Measurements from ENCODE around the gene PIGU. TPM values are rescaled to one million over a fixed set of nuclear protein-coding genes. Genes with fewer than 3 reads are reported as not detected.

Gene PIGU
- total and polyA plus RNA-seq, 9 of the 15 experiments (the other 6 are each of a cell fraction or from before 2014, with no cell fraction given), result 6.5 to 100 (median 28.1) TPM

DNA sequence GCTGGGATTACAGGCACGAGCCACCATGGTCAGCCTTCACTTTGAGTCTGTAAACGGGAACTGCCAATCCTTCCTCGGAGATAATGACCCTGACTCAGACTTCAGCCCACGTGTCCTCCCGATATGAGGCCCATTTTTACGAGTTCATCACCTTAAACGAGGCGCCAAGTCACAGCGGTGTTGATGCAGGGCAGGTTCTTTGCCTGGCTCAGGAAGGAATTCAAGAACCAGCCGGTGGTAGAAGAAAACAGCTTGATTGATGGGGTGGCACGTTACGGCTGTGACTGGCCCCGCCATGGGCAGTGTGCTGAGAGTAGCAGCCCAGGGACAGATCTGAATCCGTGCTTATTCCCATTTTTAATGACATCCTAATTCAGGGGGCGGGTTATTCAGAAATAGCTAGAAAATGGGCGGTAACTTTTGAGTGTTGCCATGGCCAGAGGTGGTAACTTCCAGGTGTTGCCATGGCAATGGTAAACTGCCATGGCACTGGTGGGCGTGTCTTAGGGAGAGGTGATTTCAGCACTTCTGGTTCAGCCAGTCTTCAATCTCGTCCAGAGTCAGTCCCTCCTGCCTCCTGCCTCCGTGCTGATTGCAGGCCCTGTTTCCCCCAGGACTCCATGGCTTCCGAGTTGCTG lies 127.5 kb downstream of the PIGU start (continued):
- TF ChIP-seq, protein P1, sequence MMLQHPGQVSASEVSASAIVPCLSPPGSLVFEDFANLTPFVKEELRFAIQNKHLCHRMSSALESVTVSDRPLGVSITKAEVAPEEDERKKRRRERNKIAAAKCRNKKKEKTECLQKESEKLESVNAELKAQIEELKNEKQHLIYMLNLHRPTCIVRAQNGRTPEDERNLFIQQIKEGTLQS (IDR thresholded peaks at IDR 0.05), result peak; percentile 54
- TF ChIP-seq, protein P1 (CRISPR knock-in tag; conservative IDR thresholded peaks at IDR 0.05), result 0 out of 2 replicates have a peak, but pooled peaks have one; percentile 42
- TF ChIP-seq NFE2 (IDR thresholded peaks at IDR 0.05; ENCODE audit: low read depth) (peak; percentile 51; the same call in 1 of the 2 replicates), CAMTA2 (CRISPR knock-in tag; conservative IDR thresholded peaks at IDR 0.05) (no peak), TAF15 (IDR thresholded peaks at IDR 0.05; ENCODE audit: low read depth, low read length) (no peak), ZC3H8 (IDR thresholded peaks at IDR 0.05) (no peak), ZNF431 (CRISPR knock-in tag; IDR thresholded peaks at IDR 0.05) (no peak), HMG20A (CRISPR knock-in tag; conservative IDR thresholded peaks at IDR 0.05) (no peak), ZNF212 (CRISPR knock-in tag; IDR thresholded peaks at IDR 0.05) (no peak), DDX20 (tag; IDR thresholded peaks at IDR 0.05; ENCODE audit: low read depth) (no peak), THRAP3 (IDR thresholded peaks at IDR 0.05; ENCODE audit: borderline replicate concordance) (no peak), EWSR1 (IDR thresholded peaks at IDR 0.05; ENCODE audit: borderline replicate concordance, low read depth, partially characterized antibody) (no peak), SIX5 (IDR thresholded peaks at IDR 0.05; ENCODE audit: borderline replicate concordance in 1 of 2, insufficient read depth in 1 of 2, low read depth in 1 of 2, low read length in 2 of 2) (no peak), ARHGAP35 (IDR thresholded peaks at IDR 0.05; ENCODE audit: partially characterized antibody) (no peak), NR2C2 (CRISPR knock-in tag; IDR thresholded peaks at IDR 0.05) (no peak), NR2C2 (tag; IDR thresholded peaks at IDR 0.05) (peak; percentile 33; the same call in 1 of the 2 replicates), JUND (IDR thresholded peaks at IDR 0.05; ENCODE audit: borderline replicate concordance, low read depth, low read length) (peak; percentile 74; the same call in 1 of the 2 replicates), JUND (tag; IDR thresholded peaks at IDR 0.05; ENCODE audit: borderline replicate concordance, low read depth, low read length) (peak; percentile 66; the same call in 1 of the 3 replicates), NCOR1 (IDR thresholded peaks at IDR 0.05) (no peak), NBN (IDR thresholded peaks at IDR 0.05; ENCODE audit: low read depth) (no peak), CHD1 (IDR thresholded peaks at IDR 0.05; ENCODE audit: low read length) (no peak), CEBPG (CRISPR knock-in tag; IDR thresholded peaks at IDR 0.05) (no peak), CEBPG (tag; conservative IDR thresholded peaks at IDR 0.05 in 1 of 2, IDR thresholded peaks at IDR 0.05 in 1 of 2) (no peak), ZKSCAN3 (CRISPR knock-in tag; IDR thresholded peaks at IDR 0.05) (no peak), KAT8 (IDR thresholded peaks at IDR 0.05; ENCODE audit: low read depth) (no peak), ZNF77 (CRISPR knock-in tag; IDR thresholded peaks at IDR 0.05) (no peak), ZNF561 (CRISPR knock-in tag; conservative IDR thresholded peaks at IDR 0.05) (no peak)
- TF ChIP-seq, protein P2, sequence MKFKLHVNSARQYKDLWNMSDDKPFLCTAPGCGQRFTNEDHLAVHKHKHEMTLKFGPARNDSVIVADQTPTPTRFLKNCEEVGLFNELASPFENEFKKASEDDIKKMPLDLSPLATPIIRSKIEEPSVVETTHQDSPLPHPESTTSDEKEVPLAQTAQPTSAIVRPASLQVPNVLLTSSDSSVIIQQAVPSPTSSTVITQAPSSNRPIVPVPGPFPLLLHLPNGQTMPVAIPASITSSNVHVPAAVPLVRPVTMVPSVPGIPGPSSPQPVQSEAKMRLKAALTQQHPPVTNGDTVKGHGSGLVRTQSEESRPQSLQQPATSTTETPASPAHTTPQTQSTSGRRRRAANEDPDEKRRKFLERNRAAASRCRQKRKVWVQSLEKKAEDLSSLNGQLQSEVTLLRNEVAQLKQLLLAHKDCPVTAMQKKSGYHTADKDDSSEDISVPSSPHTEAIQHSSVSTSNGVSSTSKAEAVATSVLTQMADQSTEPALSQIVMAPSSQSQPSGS (CRISPR knock-in tag; IDR thresholded peaks at IDR 0.05), result no peak

Measured in K562 (cell line).